HepG2 (cell line): ENCODE data around the gene POFUT1. TPM values are rescaled to one million over a fixed set of nuclear protein-coding genes. Genes with fewer than 3 reads are reported as not detected.

ENCODE experiments used
- ATAC-seq: fragments of 200-7000 bp; cut with Tn5 transposase; 3 replicates; pipeline ENCODE4 v1.9.1; 2020; ENCODE audit warnings: mild to moderate bottlenecking, moderate library complexity
- Bru-seq: library from RNA; stranded (reverse); fragments of 400-500 nt; gene quantifications from one replicate; lab custom pipeline; 2021; lab: Mats Ljungman, UMichigan
- BruChase-seq, 2 experiments: library from RNA; stranded (reverse); fragments of 400-500 nt; gene quantifications; one replicate each; lab custom pipeline; 2021; lab: Mats Ljungman, UMichigan
- BruUV-seq: library from RNA; stranded (reverse); fragments of 400-500 nt; replicated peaks from 2 replicates; lab custom pipeline; 2021; lab: Mats Ljungman, UMichigan
- CTCF ChIA-PET: fragments of 300-600 bp; formaldehyde crosslinking; extraction: SDS; loops from one replicate; lab custom pipeline; 2021; ENCODE audit warnings: low total read pairs, inconsistent platforms, low intra/inter-chr PET ratio; lab: Yijun Ruan, JAX
- POLR2A ChIA-PET: fragments of 350-600 bp; sonication (Branson Sonifier 250); formaldehyde crosslinking; loops from one replicate; lab custom pipeline; 2020; ENCODE audit warnings: antibody characterized with exemption, inconsistent platforms; lab: Yijun Ruan, JAX
- DNase-seq: peaks from one replicate; pipeline ENCODE4 v3.0.0-alpha.2; 2015; ENCODE audit warnings: low spot score
- FAIRE-seq: peaks from 3 replicates; lab custom pipeline; 2011; peaks lifted over from hg19 to GRCh38; lab: Jason Lieb, UNC
- H2AFZ ChIP-seq: one replicate; pipeline ENCODE4 v1.6.1; 2011; ENCODE audit warnings: low read length, inconsistent platforms
- H3K27ac ChIP-seq: fragments of 300-600 bp; 3 replicates; pipeline ENCODE4 v1.8.0; 2011; ENCODE audit warnings: mixed run types, mild to moderate bottlenecking, mixed read lengths, low read length, inconsistent platforms; ENCODE audit not compliant: insufficient read depth; ENCODE audit errors: extremely low read length
- H3K27me3 ChIP-seq, 2 experiments: fragments of 200-600 bp in 1 of 2; 2 replicates in 1 of 2; 3 replicates in 1 of 2; pipeline versions ENCODE4 v1.6.0 to v1.8.0; 2011; ENCODE audit warnings: low read length in 2 of 2, mild to moderate bottlenecking in 2 of 2, moderate library complexity in 2 of 2, inconsistent platforms in 1 of 2; ENCODE audit not compliant: insufficient read depth in 2 of 2, control insufficient read depth in 1 of 2
- H3K36me3 ChIP-seq, 2 experiments: fragments of 200-600 bp in 1 of 2; replicated peaks in 1 of 2; 2 replicates in 1 of 2; 3 replicates in 1 of 2; pipeline versions ENCODE4 v1.5.1 to v1.8.0; 2011; ENCODE audit warnings: low read length in 2 of 2, inconsistent platforms in 1 of 2; ENCODE audit not compliant: insufficient read depth in 2 of 2, control insufficient read depth in 1 of 2
- H3K4me1 ChIP-seq: 2 replicates; pipeline ENCODE4 v1.5.1; 2012; ENCODE audit warnings: low read length, inconsistent platforms; ENCODE audit not compliant: insufficient read depth
- H3K4me2 ChIP-seq: 2 replicates; pipeline ENCODE4 v1.6.0; 2011; ENCODE audit warnings: low read depth, low read length, inconsistent platforms
- H3K4me3 ChIP-seq, 3 experiments: fragments of 200-600 bp in 1 of 3; sonication (generic), shearing (Covaris generic) in 1 of 3; replicated peaks in 1 of 3; 2 replicates each; pipeline ENCODE4 v1.5.1; 2011 to 2016; ENCODE audit warnings: low read length in 3 of 3, inconsistent platforms in 2 of 3, low read depth in 2 of 3, mild to moderate bottlenecking in 2 of 3, control low read depth in 1 of 3, mixed read lengths in 1 of 3; ENCODE audit not compliant: insufficient read depth in 1 of 3
- H3K79me2 ChIP-seq: one replicate; pipeline ENCODE4 v1.6.1; 2011; ENCODE audit warnings: low read length, inconsistent platforms; ENCODE audit not compliant: insufficient read depth
- H3K9ac ChIP-seq: 2 replicates; pipeline ENCODE4 v1.6.0; 2011; ENCODE audit warnings: mild to moderate bottlenecking, low read depth, low read length, inconsistent platforms; ENCODE audit not compliant: insufficient read depth
- H3K9me3 ChIP-seq: 2 replicates; pipeline ENCODE4 v1.5.1; 2012; ENCODE audit warnings: mild to moderate bottlenecking, low read length
- H4K20me1 ChIP-seq: 2 replicates; pipeline ENCODE4 v1.6.0; 2011; ENCODE audit warnings: inconsistent platforms, mild to moderate bottlenecking, low read length, moderate library complexity; ENCODE audit not compliant: insufficient read depth
- BRD4 ChIP-seq: sonication (generic); formaldehyde crosslinking; IDR thresholded peaks from 2 replicates; pipeline ENCODE4 v1.4.0; 2020; ENCODE audit warnings: missing genetic modification reagents
- FOXC1 ChIP-seq: sonication (generic); formaldehyde crosslinking; IDR thresholded peaks from 2 replicates; pipeline ENCODE4 v1.8.0; 2022; ENCODE audit warnings: mild to moderate bottlenecking, missing genetic modification reagents, borderline replicate concordance
- IKZF4 ChIP-seq: sonication (generic); formaldehyde crosslinking; IDR thresholded peaks from 2 replicates; pipeline ENCODE4 v1.5.1; 2020; ENCODE audit warnings: borderline replicate concordance, mild to moderate bottlenecking, low read depth, missing genetic modification reagents; ENCODE audit errors: not compliant biosample characterization
- NRL ChIP-seq: sonication (generic); formaldehyde crosslinking; IDR thresholded peaks from 2 replicates; pipeline ENCODE4 v1.5.0; 2020; ENCODE audit warnings: missing genetic modification reagents, mild to moderate bottlenecking, moderate library complexity, borderline replicate concordance
- ZNF737 ChIP-seq: sonication (generic); formaldehyde crosslinking; IDR thresholded peaks from 2 replicates; pipeline ENCODE4 v1.5.0; 2020; ENCODE audit warnings: missing genetic modification reagents, mild to moderate bottlenecking, borderline replicate concordance
- WGBS: methylation state at CpG from one replicate; pipeline ENCODE4 v1.1.6; 2017; ENCODE audit warnings: low lambda C conversion rate; 5-methylcytosine and 5-hydroxymethylcytosine counted together
- in situ Hi-C: cut with HindIII; loops from 2 replicates; pipeline ENCODE4 v1.10.0; 2017; ENCODE audit warnings: low pct_unique_long_range_greater_than_20kb; ENCODE audit not compliant: extremely low pct_ligation_motif_present
- intact Hi-C: fragments of 100-400 bp; cut with micrococcal nuclease; formaldehyde crosslinking; loops from one replicate; pipeline ENCODE4 v1.10.0; 2022; ENCODE audit not compliant: unreplicated experiment
- long read RNA-seq, 2 experiments: library from RNA in 1 of 2; library from polyadenylated mRNA in 1 of 2; stranded (forward) in 1 of 2; unstranded in 1 of 2; transcript quantifications; one replicate each; pipeline ENCODE4 v2.0.0, GENCODE V29; 2019 to 2022
- polyA minus RNA-seq, 3 experiments: library from RNA; depleted of rRNA, polyadenylated mRNA; stranded (reverse); fragments of >200 nt; gene quantifications; 2 replicates each; pipeline ENCODE4 v1.2.3, GENCODE V29; 2011; ENCODE audit warnings: low replicate concordance in 1 of 3
- polyA plus RNA-seq, 8 experiments: library from polyadenylated mRNA; depleted of rRNA in 3 of 8; stranded (reverse) in 7 of 8; unstranded in 1 of 8; fragments of >200 nt; fragmentation: Illumina TruSeq in 4 of 8; extraction: Trizol in 4 of 8; gene quantifications; 2 replicates each; pipeline versions ENCODE4 v1.2.1 to v1.2.3, GENCODE V29; 2011 to 2016; ENCODE audit warnings: low read depth in 4 of 8, missing spikeins in 1 of 8, mixed read lengths in 1 of 8; ENCODE audit not compliant: insufficient read depth in 1 of 8
- total RNA-seq, 5 experiments: library from RNA; depleted of rRNA; stranded (reverse); fragments of >200 nt; fragmentation: Illumina TruSeq; extraction: Trizol; gene quantifications; 2 replicates each; pipeline ENCODE4 v1.2.3, GENCODE V29; 2016; ENCODE audit warnings: low read depth in 1 of 5
- TF ChIP-seq, protein P1 (sequence below): sonication (generic); formaldehyde crosslinking; IDR thresholded peaks from 2 replicates; pipeline ENCODE4 v1.4.0; 2020; ENCODE audit warnings: missing genetic modification reagents, borderline replicate concordance
- TF ChIP-seq, protein P2 (sequence below): sonication (generic); formaldehyde crosslinking; IDR thresholded peaks from 2 replicates; pipeline ENCODE4 v1.5.0; 2020; ENCODE audit warnings: mild to moderate bottlenecking, missing genetic modification reagents
- TF ChIP-seq, protein P3 (sequence below): sonication (generic); formaldehyde crosslinking; conservative IDR thresholded peaks from 2 replicates; pipeline ENCODE4 v1.4.0; 2020; ENCODE audit warnings: missing genetic modification reagents

POFUT1 gene
- total RNA-seq (2016; rRNA removed; fragmentation: Illumina TruSeq; extraction: Trizol) (30.2 and 58.3 TPM in 2 replicates), polyA plus RNA-seq (2011; rRNA removed) (35.5 and 41.6 TPM in 2 replicates), polyA minus RNA-seq (2011; rRNA and poly(A)+ RNA removed; ENCODE audit: low replicate concordance) (44.0 and 61.9 TPM in 2 replicates), Bru-seq, nascent RNA (percentile 83 among the genes with signal in this experiment), BruChase-seq, experiment 1, labeled RNA remaining after a 6-hour chase (percentile 92 among the genes with signal in this experiment), BruChase-seq, experiment 2, labeled RNA remaining after a 2-hour chase (percentile 84 among the genes with signal in this experiment)
- total RNA-seq (2016; cell fraction: cytosol; rRNA removed; fragmentation: Illumina TruSeq; extraction: Trizol; ENCODE audit: low read depth), result 4.8 and 5.3 TPM in 2 replicates
- total RNA-seq (2016; cell fraction: insoluble cytoplasmic fraction; rRNA removed; fragmentation: Illumina TruSeq; extraction: Trizol), result 27.5 and 55.8 TPM in 2 replicates
- 17.7 and 18.8 TPM in 2 replicates for total RNA-seq (2016; cell fraction: membrane; rRNA removed; fragmentation: Illumina TruSeq; extraction: Trizol)
- 47.8 and 56.4 TPM in 2 replicates for total RNA-seq (2016; cell fraction: nucleus; rRNA removed; fragmentation: Illumina TruSeq; extraction: Trizol)
- polyA plus RNA-seq (2011; cell fraction: cytosol; rRNA removed), result 39.5 and 45.0 TPM in 2 replicates
- polyA plus RNA-seq (2011; cell fraction: nucleus; rRNA removed), result 25.7 and 30.2 TPM in 2 replicates
- polyA plus RNA-seq (2012), result 37.6 and 40.5 TPM in 2 replicates
- polyA plus RNA-seq (2016; cell fraction: cytosol; fragmentation: Illumina TruSeq; extraction: Trizol; ENCODE audit: low read depth), result 3.9 and 4.5 TPM in 2 replicates
- 22.5 and 25.1 TPM in 2 replicates for polyA plus RNA-seq (2016; cell fraction: insoluble cytoplasmic fraction; fragmentation: Illumina TruSeq; extraction: Trizol; ENCODE audit: low read depth)
- polyA plus RNA-seq (2016; cell fraction: membrane; fragmentation: Illumina TruSeq; extraction: Trizol; ENCODE audit: low read depth), result 8.5 and 10.3 TPM in 2 replicates
- polyA plus RNA-seq (2016; cell fraction: nucleus; fragmentation: Illumina TruSeq; extraction: Trizol; ENCODE audit: insufficient read depth, low read depth), result 55.8 and 62.0 TPM in 2 replicates
- polyA minus RNA-seq (2011; cell fraction: cytosol; rRNA and poly(A)+ RNA removed), result 31.7 and 41.7 TPM in 2 replicates
- polyA minus RNA-seq (2011; cell fraction: nucleus; rRNA and poly(A)+ RNA removed), result 33.5 and 39.0 TPM in 2 replicates
- long read RNA-seq, experiment 1, full-length matches to known transcripts, result 44 of 66 reads
- long read RNA-seq, experiment 1, partial matches to known transcripts, result 8 of 66 reads
- long read RNA-seq, experiment 1, other reads (novel, unspliced or antisense), result 14 of 66 reads
- long read RNA-seq, experiment 2, full-length matches to known transcripts, result 51 of 118 reads
- long read RNA-seq, experiment 2, partial matches to known transcripts, result 11 of 118 reads
- long read RNA-seq, experiment 2, other reads (novel, unspliced or antisense), result 56 of 118 reads

DNA sequence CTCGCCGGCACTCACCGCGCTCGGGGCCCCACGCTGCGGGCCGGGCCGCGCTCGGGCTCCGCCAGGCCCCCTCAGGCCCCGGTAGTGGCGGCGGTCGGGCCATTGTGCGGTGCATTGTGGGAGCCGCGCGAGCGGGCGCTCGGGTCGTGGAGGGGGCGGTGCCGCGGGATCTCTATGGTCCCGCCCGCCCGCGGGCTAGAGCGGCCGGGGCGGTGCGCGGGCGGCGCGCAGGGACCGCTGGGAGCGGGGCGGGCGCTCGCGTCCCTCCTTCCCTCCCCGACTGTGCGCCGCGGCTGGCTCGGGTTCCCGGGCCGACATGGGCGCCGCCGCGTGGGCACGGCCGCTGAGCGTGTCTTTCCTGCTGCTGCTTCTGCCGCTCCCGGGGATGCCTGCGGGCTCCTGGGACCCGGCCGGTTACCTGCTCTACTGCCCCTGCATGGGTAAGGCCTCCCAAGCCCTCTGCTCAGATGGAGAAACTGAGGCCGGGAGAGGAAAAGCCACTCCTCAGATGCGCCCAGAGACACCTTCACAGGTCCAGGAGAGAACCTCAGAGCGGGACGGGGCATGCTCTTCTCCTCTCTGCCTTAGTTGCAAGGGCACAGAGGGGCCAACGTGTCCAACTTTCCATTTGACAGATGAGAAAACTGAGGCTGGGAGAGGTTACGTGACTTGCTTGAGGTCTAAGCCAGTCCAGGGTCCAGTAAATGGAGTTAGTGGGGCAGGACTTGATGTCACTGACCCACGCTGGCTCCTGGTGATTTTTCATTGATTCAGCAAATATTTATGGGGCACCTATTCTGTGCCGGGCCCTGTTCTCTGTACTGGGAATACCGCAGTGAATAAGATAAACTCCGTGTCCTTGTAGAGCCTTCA, at the start of gene POFUT1, which contains the start of gene PLAGL2:
Gene POFUT1, plus strand, starts transcription at position 255 of the 873 bp plus-strand sequence. Its CDS starts 62 bp downstream, at position 317.
Gene PLAGL2, minus strand, starts transcription at position 118 of the 873 bp plus-strand sequence. CDS start 5,565 bp downstream, outside the sequence.
- TSS peak; percentile 74 for BruUV-seq
- H4K20me1 ChIP-seq, result peaks cover 33% of the 10 kb centered on the region
- ChIA-PET POLR2A (no interaction called here), CTCF (no interaction called here)
- under 1% methylated on average over 30 of the region's 74 CpGs for WGBS
- peak within 1 kb of the TSS; percentile 98 for H3K4me2 ChIP-seq
- ATAC-seq (peak; percentile 96), FAIRE-seq (no peak), DNase-seq (peak; percentile 82)
- H2AFZ ChIP-seq, result no peak within 1 kb of the TSS
- peaks cover 0 to 7% of the 10 kb centered on the region in 2 experiments; a peak in 1 of 5 replicates for H3K27me3 ChIP-seq
- peaks cover 19 to 43% of the 10 kb centered on the region in 2 experiments for H3K36me3 ChIP-seq
- in situ Hi-C loops (no loop called here), intact Hi-C loops (loop anchor here (5.0 kb wide), 3 partner anchors 49 to 119 kb away; no protein-coding TSS in a partner anchor)
- peak within 1 kb of the TSS; percentile 98 for H3K9ac ChIP-seq
- H3K4me3 ChIP-seq, result peak within 1 kb of the TSS; percentile 91 to 99 (median 94)
- peaks cover 63% of the 10 kb centered on the region for H3K79me2 ChIP-seq
- peak within 1 kb of the TSS; percentile 76 for H3K27ac ChIP-seq
- peaks cover 74% of the 10 kb centered on the region for H3K4me1 ChIP-seq
- no peaks in the 10 kb centered on the region for H3K9me3 ChIP-seq
- TF ChIP-seq NRL (CRISPR knock-in tag) (peak; percentile 93), IKZF4 (CRISPR knock-in tag) (peak; percentile 86), BRD4 (peak; percentile 79), ZNF737 (CRISPR knock-in tag) (peak; percentile 88; the same call in 1 of the 2 replicates), FOXC1 (CRISPR knock-in tag) (no peak; the same call in 1 of the 2 replicates)
- TF ChIP-seq, protein P1, sequence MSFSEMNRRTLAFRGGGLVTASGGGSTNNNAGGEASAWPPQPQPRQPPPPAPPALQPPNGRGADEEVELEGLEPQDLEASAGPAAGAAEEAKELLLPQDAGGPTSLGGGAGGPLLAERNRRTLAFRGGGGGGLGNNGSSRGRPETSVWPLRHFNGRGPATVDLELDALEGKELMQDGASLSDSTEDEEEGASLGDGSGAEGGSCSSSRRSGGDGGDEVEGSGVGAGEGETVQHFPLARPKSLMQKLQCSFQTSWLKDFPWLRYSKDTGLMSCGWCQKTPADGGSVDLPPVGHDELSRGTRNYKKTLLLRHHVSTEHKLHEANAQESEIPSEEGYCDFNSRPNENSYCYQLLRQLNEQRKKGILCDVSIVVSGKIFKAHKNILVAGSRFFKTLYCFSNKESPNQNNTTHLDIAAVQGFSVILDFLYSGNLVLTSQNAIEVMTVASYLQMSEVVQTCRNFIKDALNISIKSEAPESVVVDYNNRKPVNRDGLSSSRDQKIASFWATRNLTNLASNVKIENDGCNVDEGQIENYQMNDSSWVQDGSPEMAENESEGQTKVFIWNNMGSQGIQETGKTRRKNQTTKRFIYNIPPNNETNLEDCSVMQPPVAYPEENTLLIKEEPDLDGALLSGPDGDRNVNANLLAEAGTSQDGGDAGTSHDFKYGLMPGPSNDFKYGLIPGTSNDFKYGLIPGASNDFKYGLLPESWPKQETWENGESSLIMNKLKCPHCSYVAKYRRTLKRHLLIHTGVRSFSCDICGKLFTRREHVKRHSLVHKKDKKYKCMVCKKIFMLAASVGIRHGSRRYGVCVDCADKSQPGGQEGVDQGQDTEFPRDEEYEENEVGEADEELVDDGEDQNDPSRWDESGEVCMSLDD (CRISPR knock-in tag), result 0 out of 2 replicates have a peak, but pooled peaks have one; percentile 11
- TF ChIP-seq, protein P2, sequence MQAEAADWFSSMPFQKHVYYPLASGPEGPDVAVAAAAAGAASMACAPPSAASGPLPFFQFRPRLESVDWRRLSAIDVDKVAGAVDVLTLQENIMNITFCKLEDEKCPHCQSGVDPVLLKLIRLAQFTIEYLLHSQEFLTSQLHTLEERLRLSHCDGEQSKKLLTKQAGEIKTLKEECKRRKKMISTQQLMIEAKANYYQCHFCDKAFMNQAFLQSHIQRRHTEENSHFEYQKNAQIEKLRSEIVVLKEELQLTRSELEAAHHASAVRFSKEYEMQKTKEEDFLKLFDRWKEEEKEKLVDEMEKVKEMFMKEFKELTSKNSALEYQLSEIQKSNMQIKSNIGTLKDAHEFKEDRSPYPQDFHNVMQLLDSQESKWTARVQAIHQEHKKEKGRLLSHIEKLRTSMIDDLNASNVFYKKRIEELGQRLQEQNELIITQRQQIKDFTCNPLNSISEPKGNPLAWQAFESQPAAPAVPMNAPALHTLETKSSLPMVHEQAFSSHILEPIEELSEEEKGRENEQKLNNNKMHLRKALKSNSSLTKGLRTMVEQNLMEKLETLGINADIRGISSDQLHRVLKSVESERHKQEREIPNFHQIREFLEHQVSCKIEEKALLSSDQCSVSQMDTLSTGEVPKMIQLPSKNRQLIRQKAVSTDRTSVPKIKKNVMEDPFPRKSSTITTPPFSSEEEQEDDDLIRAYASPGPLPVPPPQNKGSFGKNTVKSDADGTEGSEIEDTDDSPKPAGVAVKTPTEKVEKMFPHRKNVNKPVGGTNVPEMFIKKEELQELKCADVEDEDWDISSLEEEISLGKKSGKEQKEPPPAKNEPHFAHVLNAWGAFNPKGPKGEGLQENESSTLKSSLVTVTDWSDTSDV, result peak; percentile 51
- TF ChIP-seq, protein P3, sequence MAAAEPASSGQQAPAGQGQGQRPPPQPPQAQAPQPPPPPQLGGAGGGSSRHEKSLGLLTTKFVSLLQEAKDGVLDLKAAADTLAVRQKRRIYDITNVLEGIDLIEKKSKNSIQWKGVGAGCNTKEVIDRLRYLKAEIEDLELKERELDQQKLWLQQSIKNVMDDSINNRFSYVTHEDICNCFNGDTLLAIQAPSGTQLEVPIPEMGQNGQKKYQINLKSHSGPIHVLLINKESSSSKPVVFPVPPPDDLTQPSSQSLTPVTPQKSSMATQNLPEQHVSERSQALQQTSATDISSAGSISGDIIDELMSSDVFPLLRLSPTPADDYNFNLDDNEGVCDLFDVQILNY (CRISPR knock-in tag), result peak; percentile 88; the same call in 1 of the 2 replicates
